ENCODE data around the gene ADGRL1. TPM values are rescaled to one million over a fixed set of nuclear protein-coding genes. Genes with fewer than 3 reads are reported as not detected.
"Not testable (repeated sequence)": the region's sequence is repeated elsewhere in the genome, so short reads cannot be mapped to it uniquely, and the experiment has no call there.

Gene ADGRL1
- total RNA-seq, 1 experiment from 2014 or later, result 117 TPM

- peaks cover 10% of the 10 kb centered on the region for H3K23me2 ChIP-seq (ENCODE audit: insufficient read length, low read depth, low read length, poor library complexity, severe bottlenecking)
- no CpG with 5 or more reads among the region's 67 CpGs for WGBS (ENCODE audit: extremely low coverage, insufficient read length, low lambda C conversion rate)
- not testable (repeated sequence) for H4K5ac ChIP-seq (ENCODE audit: insufficient read length, low read depth, low read length); H3K56ac ChIP-seq (ENCODE audit: insufficient read length, low read depth, low read length); H3K27me3 ChIP-seq (ENCODE audit: insufficient read depth, low read length); H3T11ph ChIP-seq (ENCODE audit: low read length); H4K8ac ChIP-seq (replicated peaks; ENCODE audit: insufficient read length, low read depth, low read length); H3K18ac ChIP-seq (ENCODE audit: insufficient read length, low read depth, low read length); H4K91ac ChIP-seq (ENCODE audit: insufficient read length, low read depth, low read length); H2AK5ac ChIP-seq (ENCODE audit: insufficient read length, low read length); H2AFZ ChIP-seq (ENCODE audit: low read length); H2BK12ac ChIP-seq (ENCODE audit: insufficient read length, low read depth, low read length); H3K4ac ChIP-seq (ENCODE audit: low read depth, low read length); H2BK120ac ChIP-seq (ENCODE audit: low read depth, low read length, poor library complexity, severe bottlenecking); H2BK20ac ChIP-seq (ENCODE audit: low read depth, low read length, poor library complexity, severe bottlenecking); H3K4me1 ChIP-seq (ENCODE audit: insufficient read depth, low read length); H3K9me3 ChIP-seq (ENCODE audit: control insufficient read depth, low read depth, low read length); H3K23ac ChIP-seq (ENCODE audit: insufficient read length, low read depth, low read length); H2BK15ac ChIP-seq (ENCODE audit: low read depth, low read length); DNase-seq; H3K27me3 Mint-ChIP-seq (ENCODE audit: low read depth); H4K20me1 ChIP-seq (ENCODE audit: control insufficient read depth, insufficient read depth, insufficient read length); H3K4me2 ChIP-seq (ENCODE audit: insufficient read depth, insufficient read length, low read length); H3K79me1 ChIP-seq (ENCODE audit: insufficient read depth, low read depth, low read length, poor library complexity, severe bottlenecking); H3K27ac Mint-ChIP-seq; H3K9ac ChIP-seq (ENCODE audit: extremely low read depth, insufficient read length, low read length); H3K14ac ChIP-seq (ENCODE audit: insufficient read depth, low read length); H2BK5ac ChIP-seq (ENCODE audit: insufficient read length, low read length); H3K27ac ChIP-seq (ENCODE audit: insufficient read length, low read depth, low read length); H3K9me3 Mint-ChIP-seq
- Mint-ChIP-seq H3K4me3 (peak overlapping the region in 1 of 2 experiments; percentile 85; a peak in 1 of 5 replicates), H3K4me1 (peaks cover 35 to 47% of the 10 kb centered on the region in 2 experiments), H3K36me3 (ENCODE audit: insufficient read depth in 1 of 3, low read depth in 3 of 3) (peaks cover 0 to 14% (median 9%) of the 10 kb centered on the region in 3 experiments; a peak in 3 of 7 replicates)
- peaks cover 31% of the 10 kb centered on the region; the same call in 1 of the 2 replicates for H3K79me2 ChIP-seq (ENCODE audit: insufficient read depth, low read length)
Measured at GRCh38 chr19:14206308-14206707, 339 bp upstream of the ADGRL1 start.

GRCh38 chr19:14204676-14205451, 1.1 kb downstream of the ADGRL1 start:
- not testable (repeated sequence) for H2BK120ac ChIP-seq (ENCODE audit: low read depth, low read length, poor library complexity, severe bottlenecking); H2BK20ac ChIP-seq (ENCODE audit: low read depth, low read length, poor library complexity, severe bottlenecking); H2AK5ac ChIP-seq (ENCODE audit: insufficient read length, low read length); H3K4ac ChIP-seq (ENCODE audit: low read depth, low read length); H3K18ac ChIP-seq (ENCODE audit: insufficient read length, low read depth, low read length); H4K5ac ChIP-seq (ENCODE audit: insufficient read length, low read depth, low read length); H2AFZ ChIP-seq (ENCODE audit: low read length); H3K9me3 ChIP-seq (ENCODE audit: control insufficient read depth, low read depth, low read length); H2BK15ac ChIP-seq (ENCODE audit: low read depth, low read length); H4K8ac ChIP-seq (replicated peaks; ENCODE audit: insufficient read length, low read depth, low read length); H3T11ph ChIP-seq (ENCODE audit: low read length); H3K4me1 ChIP-seq (ENCODE audit: insufficient read depth, low read length); H3K9ac ChIP-seq (ENCODE audit: extremely low read depth, insufficient read length, low read length); H3K27me3 ChIP-seq (ENCODE audit: insufficient read depth, low read length); H3K79me1 ChIP-seq (ENCODE audit: insufficient read depth, low read depth, low read length, poor library complexity, severe bottlenecking); H3K27me3 Mint-ChIP-seq (ENCODE audit: low read depth); H3K9me3 Mint-ChIP-seq; H2BK5ac ChIP-seq (ENCODE audit: insufficient read length, low read length); H3K56ac ChIP-seq (ENCODE audit: insufficient read length, low read depth, low read length); H3K23ac ChIP-seq (ENCODE audit: insufficient read length, low read depth, low read length); H2BK12ac ChIP-seq (ENCODE audit: insufficient read length, low read depth, low read length); H3K27ac ChIP-seq (ENCODE audit: insufficient read length, low read depth, low read length); H4K91ac ChIP-seq (ENCODE audit: insufficient read length, low read depth, low read length); H4K20me1 ChIP-seq (ENCODE audit: control insufficient read depth, insufficient read depth, insufficient read length); H3K14ac ChIP-seq (ENCODE audit: insufficient read depth, low read length)
- peaks cover 41 to 55% of the 10 kb centered on the region in 2 experiments for H3K4me1 Mint-ChIP-seq
- no CpG with 5 or more reads among the region's 28 CpGs for WGBS (ENCODE audit: extremely low coverage, insufficient read length, low lambda C conversion rate)
- H3K27ac Mint-ChIP-seq, result peak overlapping the region; percentile 96 to 97 (median 96)
- peak; percentile 53 for DNase-seq
- peaks cover 10% of the 10 kb centered on the region for H3K23me2 ChIP-seq (ENCODE audit: insufficient read length, low read depth, low read length, poor library complexity, severe bottlenecking)
- H3K4me2 ChIP-seq (ENCODE audit: insufficient read depth, insufficient read length, low read length), result peak overlapping the region; percentile 40
- H3K36me3 Mint-ChIP-seq (ENCODE audit: insufficient read depth in 1 of 3, low read depth in 3 of 3), result peaks cover 0 to 14% (median 14%) of the 10 kb centered on the region in 3 experiments; a peak in 4 of 7 replicates
- peak overlapping the region; percentile 85 to 93 for H3K4me3 Mint-ChIP-seq
- peaks cover 37% of the 10 kb centered on the region for H3K79me2 ChIP-seq (ENCODE audit: insufficient read depth, low read length)

Data from H9 (cell line).